H9 (cell line): ENCODE results near the gene NMRK1. TPM values are rescaled to one million over a fixed set of nuclear protein-coding genes. Genes with fewer than 3 reads are reported as not detected.

Experiments
- DNase-seq: peaks from one replicate; pipeline ENCODE4 v3.0.0-alpha.2; 2017
- H2AFZ ChIP-seq: one replicate; pipeline ENCODE4 v1.6.1; 2013; ENCODE audit warnings: mild to moderate bottlenecking, low read length, control low read depth, moderate library complexity
- H2AK5ac ChIP-seq: 2 replicates; pipeline ENCODE4 v1.6.1; 2013; ENCODE audit warnings: low read length, control low read depth, mixed read lengths; ENCODE audit not compliant: insufficient read length
- H2BK120ac ChIP-seq: one replicate; pipeline ENCODE4 v1.6.1; 2013; ENCODE audit warnings: low read depth, mild to moderate bottlenecking, low read length, control low read depth, inconsistent platforms; ENCODE audit not compliant: poor library complexity, severe bottlenecking
- H2BK12ac ChIP-seq: 2 replicates; pipeline ENCODE4 v1.6.1; 2013; ENCODE audit warnings: low read length, control low read depth, mixed read lengths, low read depth; ENCODE audit not compliant: insufficient read length
- H2BK15ac ChIP-seq: 2 replicates; pipeline ENCODE4 v1.6.1; 2013; ENCODE audit warnings: low read depth, low read length, control low read depth
- H2BK20ac ChIP-seq: one replicate; pipeline ENCODE4 v1.6.1; 2013; ENCODE audit warnings: low read depth, mild to moderate bottlenecking, low read length, control low read depth, inconsistent platforms; ENCODE audit not compliant: poor library complexity, severe bottlenecking
- H2BK5ac ChIP-seq: 2 replicates; pipeline ENCODE4 v1.6.1; 2013; ENCODE audit warnings: low read length, control low read depth, mixed read lengths; ENCODE audit not compliant: insufficient read length
- H3K14ac ChIP-seq: 2 replicates; pipeline ENCODE4 v1.6.1; 2013; ENCODE audit warnings: low read length, control low read depth; ENCODE audit not compliant: insufficient read depth
- H3K18ac ChIP-seq: 2 replicates; pipeline ENCODE4 v1.6.1; 2013; ENCODE audit warnings: low read depth, mild to moderate bottlenecking, mixed read lengths, low read length, control low read depth; ENCODE audit not compliant: insufficient read length
- H3K23ac ChIP-seq: 2 replicates; pipeline ENCODE4 v1.6.1; 2013; ENCODE audit warnings: low read length, control low read depth, mixed read lengths, low read depth; ENCODE audit not compliant: insufficient read length
- H3K23me2 ChIP-seq: 2 replicates; pipeline ENCODE4 v1.6.1; 2013; ENCODE audit warnings: low read depth, mild to moderate bottlenecking, mixed read lengths, low read length, control low read depth; ENCODE audit not compliant: insufficient read length, poor library complexity, severe bottlenecking
- H3K27ac ChIP-seq: 2 replicates; pipeline ENCODE4 v1.5.1; 2013; ENCODE audit warnings: low read length, control low read depth, mixed read lengths, low read depth; ENCODE audit not compliant: insufficient read length
- H3K27me3 ChIP-seq: 2 replicates; pipeline ENCODE4 v1.6.1; 2013; ENCODE audit warnings: low read length, control low read depth, inconsistent platforms; ENCODE audit not compliant: insufficient read depth
- H3K4ac ChIP-seq: 2 replicates; pipeline ENCODE4 v1.6.1; 2013; ENCODE audit warnings: low read depth, mild to moderate bottlenecking, control low read depth, inconsistent platforms, low read length, moderate library complexity
- H3K4me1 ChIP-seq: 2 replicates; pipeline ENCODE4 v1.6.1; 2013; ENCODE audit warnings: low read length, control low read depth, inconsistent platforms; ENCODE audit not compliant: insufficient read depth
- H3K4me2 ChIP-seq: 2 replicates; pipeline ENCODE4 v1.6.1; 2013; ENCODE audit warnings: low read length, control low read depth, mixed read lengths; ENCODE audit not compliant: insufficient read length, insufficient read depth
- H3K56ac ChIP-seq: 2 replicates; pipeline ENCODE4 v1.6.1; 2013; ENCODE audit warnings: low read depth, mild to moderate bottlenecking, mixed read lengths, low read length, control low read depth; ENCODE audit not compliant: insufficient read length
- H3K79me1 ChIP-seq: 2 replicates; pipeline ENCODE4 v1.6.1; 2013; ENCODE audit warnings: low read depth, mild to moderate bottlenecking, moderate library complexity, low read length, control low read depth, inconsistent platforms; ENCODE audit not compliant: insufficient read depth, poor library complexity, severe bottlenecking
- H3K79me2 ChIP-seq: 2 replicates; pipeline ENCODE4 v1.6.1; 2013; ENCODE audit warnings: low read length, control low read depth, inconsistent platforms; ENCODE audit not compliant: insufficient read depth
- H3K9ac ChIP-seq: 2 replicates; pipeline ENCODE4 v1.6.1; 2013; ENCODE audit warnings: low read length, control low read depth, mixed read lengths; ENCODE audit not compliant: insufficient read length; ENCODE audit errors: extremely low read depth
- H3K9me3 ChIP-seq: one replicate; pipeline ENCODE4 v1.6.1; 2013; ENCODE audit warnings: low read depth, low read length, inconsistent platforms; ENCODE audit not compliant: control insufficient read depth
- H3T11ph ChIP-seq: one replicate; pipeline ENCODE4 v1.6.1; 2013; ENCODE audit warnings: mild to moderate bottlenecking, low read length, control low read depth, inconsistent platforms
- H4K20me1 ChIP-seq: one replicate; pipeline ENCODE4 v1.6.1; 2013; ENCODE audit not compliant: control insufficient read depth, insufficient read length, insufficient read depth
- H4K5ac ChIP-seq: 2 replicates; pipeline ENCODE4 v1.6.1; 2013; ENCODE audit warnings: low read depth, mild to moderate bottlenecking, mixed read lengths, low read length, control low read depth; ENCODE audit not compliant: insufficient read length
- H4K8ac ChIP-seq: replicated peaks from 2 replicates; pipeline ENCODE4 v1.6.1; 2013; ENCODE audit warnings: low read length, control low read depth, mixed read lengths, low read depth; ENCODE audit not compliant: insufficient read length
- H4K91ac ChIP-seq: 2 replicates; pipeline ENCODE4 v1.6.1; 2013; ENCODE audit warnings: low read depth, mild to moderate bottlenecking, moderate library complexity, mixed read lengths, low read length, control low read depth; ENCODE audit not compliant: insufficient read length
- H3K27ac Mint-ChIP-seq, 3 experiments: 2 replicates in 2 of 3; 3 replicates in 1 of 3; pipeline ENCODE4 v1.8.0; 2020 to 2021; ENCODE audit warnings: mixed read lengths in 3 of 3, mild to moderate bottlenecking in 1 of 3, moderate library complexity in 1 of 3
- H3K27me3 Mint-ChIP-seq: 2 replicates; pipeline ENCODE4 v1.8.0; 2021; ENCODE audit warnings: low read depth, mild to moderate bottlenecking, moderate library complexity, mixed read lengths
- H3K36me3 Mint-ChIP-seq, 3 experiments: 2 replicates in 2 of 3; 3 replicates in 1 of 3; pipeline ENCODE4 v1.8.0; 2020 to 2021; ENCODE audit warnings: low read depth in 3 of 3, mixed read lengths in 3 of 3; ENCODE audit not compliant: insufficient read depth in 1 of 3
- H3K4me1 Mint-ChIP-seq, 2 experiments: 2 replicates each; pipeline ENCODE4 v1.8.0; 2020; ENCODE audit warnings: mixed read lengths in 2 of 2
- H3K4me3 Mint-ChIP-seq, 2 experiments: 2 replicates in 1 of 2; 3 replicates in 1 of 2; pipeline ENCODE4 v1.8.0; 2020 to 2021; ENCODE audit warnings: mild to moderate bottlenecking in 2 of 2, mixed read lengths in 2 of 2, moderate library complexity in 1 of 2
- H3K9me3 Mint-ChIP-seq, 2 experiments: 2 replicates in 1 of 2; 3 replicates in 1 of 2; pipeline ENCODE4 v1.8.0; 2020; ENCODE audit warnings: mild to moderate bottlenecking in 2 of 2, mixed read lengths in 2 of 2, moderate library complexity in 1 of 2
- CTCF ChIP-seq: fragments of 200-600 bp; sonication (generic); conservative IDR thresholded peaks from 3 replicates; pipeline ENCODE4 v1.8.0; 2021; ENCODE audit warnings: antibody characterized with exemption, mild to moderate bottlenecking
- WGBS: extraction: QIAGEN DNeasy Blood & Tissue Kit; methylation state at CpG from one replicate; pipeline ENCODE4 v1.1.7; 2013; ENCODE audit warnings: missing lambda C conversion rate, low lambda C conversion rate, mixed read lengths; ENCODE audit not compliant: insufficient read length; ENCODE audit errors: extremely low coverage; 5-methylcytosine and 5-hydroxymethylcytosine counted together
- total RNA-seq: library from RNA; stranded (reverse); gene quantifications from 2 replicates; pipeline ENCODE4 v1.2.1, GENCODE V29; 2021

The NMRK1 gene
- total RNA-seq, 1 experiment from 2014 or later: 3.0 TPM

- H2AK5ac ChIP-seq: no peak overlapping the region
- no peaks in the 10 kb centered on the region for H3K27me3 ChIP-seq
- H3K4me1 Mint-ChIP-seq: peaks cover 5 to 6% of the 10 kb centered on the region in 2 experiments
- no peak overlapping the region for H3K4me3 Mint-ChIP-seq
- no peak overlapping the region for H2BK5ac ChIP-seq
- peaks cover 0 to 2% of the 10 kb centered on the region in 2 experiments; a peak in 2 of 5 replicates for H3K9me3 Mint-ChIP-seq
- H3K79me1 ChIP-seq: no peaks in the 10 kb centered on the region
- no peak for TF ChIP-seq CTCF
- DNase-seq: no peak
- H3K4me1 ChIP-seq: no peaks in the 10 kb centered on the region; the same call in 1 of the 2 replicates
- H4K8ac ChIP-seq: no peak overlapping the region
- no peak overlapping the region for H3K4me2 ChIP-seq
- H3K18ac ChIP-seq: no peak overlapping the region
- H3K79me2 ChIP-seq: no peaks in the 10 kb centered on the region
- no peak overlapping the region for H2BK20ac ChIP-seq
- no peak overlapping the region for H2BK15ac ChIP-seq
- no peak overlapping the region for H3K4ac ChIP-seq
- no peak overlapping the region for H4K5ac ChIP-seq
- no peak overlapping the region for H2BK120ac ChIP-seq
- no peak overlapping the region for H3T11ph ChIP-seq
- no peaks in the 10 kb centered on the region for H4K20me1 ChIP-seq
- no peaks in the 10 kb centered on the region for H3K9me3 ChIP-seq
- WGBS: no CpG with 5 or more reads among the region's 3 CpGs
- H3K23me2 ChIP-seq: no peaks in the 10 kb centered on the region
- H3K14ac ChIP-seq: no peak overlapping the region
- H4K91ac ChIP-seq: no peak overlapping the region
- H3K27ac Mint-ChIP-seq: no peak overlapping the region
- no peaks in the 10 kb centered on the region; a peak in 1 of 7 replicates for H3K36me3 Mint-ChIP-seq
- H2AFZ ChIP-seq: no peak overlapping the region
- H3K27ac ChIP-seq: no peak overlapping the region
- H2BK12ac ChIP-seq: no peak overlapping the region
- peak overlapping the region; percentile 35 for H3K56ac ChIP-seq
- H3K27me3 Mint-ChIP-seq: no peaks in the 10 kb centered on the region; the same call in 1 of the 2 replicates
- H3K23ac ChIP-seq: no peak overlapping the region
- H3K9ac ChIP-seq: no peak overlapping the region
Observed at GRCh38 chr9:75039801-75040200, 48.2 kb downstream of the NMRK1 start.
